GM12892 (cell line): Measurements from ENCODE around the gene SPAG8.

Experiments used
- POLR2A ChIP-seq: IDR thresholded peaks from 2 replicates; pipeline ENCODE4 v1.6.1; 2011; ENCODE audit warnings: low read depth, low read length, control low read depth
- POLR2AphosphoS5 ChIP-seq: IDR thresholded peaks from 2 replicates; pipeline ENCODE4 v1.6.1; 2011; ENCODE audit warnings: low read depth, low read length, control low read depth

DNA sequence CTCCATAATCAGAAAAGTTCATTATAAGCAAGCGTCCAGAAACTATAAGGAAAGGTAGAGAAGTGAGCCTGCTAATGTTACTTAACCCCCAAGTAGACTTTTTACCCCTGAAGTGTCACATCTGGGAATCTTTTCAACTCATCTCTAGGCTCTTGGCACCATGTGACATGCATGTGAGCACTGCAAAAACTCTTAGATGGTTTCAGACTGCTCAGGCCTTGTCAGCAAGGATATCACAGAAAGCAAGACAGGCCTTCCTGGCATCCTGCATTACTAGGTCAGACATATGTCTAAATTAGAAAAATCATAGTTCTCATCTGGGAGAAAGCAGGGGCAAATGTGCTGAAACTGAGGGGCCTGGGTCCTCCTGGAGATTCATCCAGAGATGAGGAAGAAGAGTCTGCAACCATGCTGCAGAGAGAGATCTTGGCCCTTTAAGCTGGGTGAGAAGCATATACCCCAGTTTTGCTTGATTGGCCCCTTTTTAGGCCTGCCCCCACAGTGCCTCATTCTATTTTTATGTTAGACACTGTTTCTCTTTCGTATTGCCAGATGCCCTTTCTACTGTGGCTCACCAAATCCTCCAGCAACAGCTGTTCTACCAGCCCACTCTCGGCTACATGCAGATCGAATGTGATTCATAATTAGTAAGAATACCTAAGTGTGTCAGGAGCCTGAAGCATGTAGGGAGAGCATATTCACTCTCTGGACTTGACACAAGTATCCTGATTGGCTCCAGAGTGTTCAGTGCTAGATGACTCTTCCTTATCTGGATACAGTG, 35.9 kb upstream of the SPAG8 start:
- TF ChIP-seq POLR2A (no peak), POLR2AphosphoS5 (0 out of 2 replicates have a peak, but pooled peaks have one; percentile 50)
